ENCODE data around the gene ABLIM3.

GRCh38 chr5:149265597-149265996 lies 124.3 kb downstream of the ABLIM3 start:
- TF ChIP-seq, protein P1, sequence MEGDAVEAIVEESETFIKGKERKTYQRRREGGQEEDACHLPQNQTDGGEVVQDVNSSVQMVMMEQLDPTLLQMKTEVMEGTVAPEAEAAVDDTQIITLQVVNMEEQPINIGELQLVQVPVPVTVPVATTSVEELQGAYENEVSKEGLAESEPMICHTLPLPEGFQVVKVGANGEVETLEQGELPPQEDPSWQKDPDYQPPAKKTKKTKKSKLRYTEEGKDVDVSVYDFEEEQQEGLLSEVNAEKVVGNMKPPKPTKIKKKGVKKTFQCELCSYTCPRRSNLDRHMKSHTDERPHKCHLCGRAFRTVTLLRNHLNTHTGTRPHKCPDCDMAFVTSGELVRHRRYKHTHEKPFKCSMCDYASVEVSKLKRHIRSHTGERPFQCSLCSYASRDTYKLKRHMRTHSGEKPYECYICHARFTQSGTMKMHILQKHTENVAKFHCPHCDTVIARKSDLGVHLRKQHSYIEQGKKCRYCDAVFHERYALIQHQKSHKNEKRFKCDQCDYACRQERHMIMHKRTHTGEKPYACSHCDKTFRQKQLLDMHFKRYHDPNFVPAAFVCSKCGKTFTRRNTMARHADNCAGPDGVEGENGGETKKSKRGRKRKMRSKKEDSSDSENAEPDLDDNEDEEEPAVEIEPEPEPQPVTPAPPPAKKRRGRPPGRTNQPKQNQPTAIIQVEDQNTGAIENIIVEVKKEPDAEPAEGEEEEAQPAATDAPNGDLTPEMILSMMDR (conservative IDR thresholded peaks at IDR 0.05; ENCODE audit: low read length) = peak; percentile 60
- no peak for TF ChIP-seq EZH2phosphoT487 (IDR thresholded peaks at IDR 0.05; ENCODE audit: borderline replicate concordance, low read depth, low read length)

Data from OCI-LY7 (cell line).